DND-41 (cell line): ENCODE data around the gene ITM2B.
A peak's percentile ranks its signal among the peaks of the same experiment; 100 is the strongest.

Experiments
- ATAC-seq: fragments of 200-7000 bp; cut with Tn5 transposase; 3 replicates; pipeline ENCODE4 v1.9.1; 2021; ENCODE audit warnings: low read depth; ENCODE audit not compliant: insufficient read depth
- DNase-seq: peaks from one replicate; pipeline ENCODE4 v3.0.0-alpha.2; 2020
- H2AFZ ChIP-seq: 2 replicates; pipeline ENCODE4 v1.6.0; 2012; ENCODE audit warnings: low read depth, low read length
- H3K27ac ChIP-seq: 2 replicates; pipeline ENCODE4 v1.5.1; 2012; ENCODE audit warnings: low read length, inconsistent platforms
- H3K27me3 ChIP-seq: fragments of 200-600 bp; sonication (generic); 2 replicates; pipeline ENCODE4 v1.6.0; 2012; ENCODE audit warnings: low read length, mild to moderate bottlenecking, inconsistent platforms; ENCODE audit not compliant: insufficient read depth, poor library complexity
- H3K36me3 ChIP-seq: 2 replicates; pipeline ENCODE4 v1.5.1; 2012; ENCODE audit warnings: low read length, inconsistent platforms; ENCODE audit not compliant: insufficient read depth
- H3K4me1 ChIP-seq: 2 replicates; pipeline ENCODE4 v1.5.1; 2012; ENCODE audit warnings: mild to moderate bottlenecking, low read length; ENCODE audit not compliant: insufficient read depth
- H3K4me2 ChIP-seq: 2 replicates; pipeline ENCODE4 v1.6.0; 2012; ENCODE audit warnings: mild to moderate bottlenecking, moderate library complexity, low read length, inconsistent platforms; ENCODE audit not compliant: insufficient read depth
- H3K4me3 ChIP-seq, 2 experiments: fragments of 200-600 bp in 1 of 2; shearing (Covaris generic) in 1 of 2; 2 replicates each; pipeline ENCODE4 v1.5.1; 2012 to 2016; ENCODE audit warnings: inconsistent platforms in 2 of 2, low read length in 2 of 2, mild to moderate bottlenecking in 2 of 2, low read depth in 1 of 2, moderate library complexity in 1 of 2
- H3K79me2 ChIP-seq: 2 replicates; pipeline ENCODE4 v1.6.0; 2012; ENCODE audit warnings: low read length, inconsistent platforms; ENCODE audit not compliant: insufficient read depth
- H3K9ac ChIP-seq: 2 replicates; pipeline ENCODE4 v1.6.0; 2012; ENCODE audit warnings: low read depth, mild to moderate bottlenecking, inconsistent platforms, low read length, moderate library complexity
- H3K9me3 ChIP-seq: 2 replicates; pipeline ENCODE4 v1.5.1; 2012; ENCODE audit warnings: low read length, moderate library complexity, mild to moderate bottlenecking, inconsistent platforms; ENCODE audit not compliant: insufficient read depth, severe bottlenecking
- H4K20me1 ChIP-seq: 2 replicates; pipeline ENCODE4 v1.6.0; 2012; ENCODE audit warnings: low read length; ENCODE audit not compliant: insufficient read depth
- CTCF ChIP-seq: IDR thresholded peaks from 2 replicates; pipeline ENCODE4 v1.5.1; 2012; ENCODE audit warnings: borderline replicate concordance, low read length, moderate library complexity, mild to moderate bottlenecking; ENCODE audit not compliant: poor library complexity, severe bottlenecking; ENCODE audit errors: extremely low read depth
- EZH2 ChIP-seq: IDR thresholded peaks from 3 replicates; pipeline ENCODE4 v1.6.1; 2012; ENCODE audit warnings: borderline replicate concordance, low read depth, mild to moderate bottlenecking, moderate library complexity, low read length, inconsistent platforms; ENCODE audit not compliant: severe bottlenecking

ITM2B gene

GRCh38 chr13:48186722-48187121, 46.3 kb upstream of the ITM2B start:
- H3K9ac ChIP-seq = peak overlapping the region; percentile 41

DNA sequence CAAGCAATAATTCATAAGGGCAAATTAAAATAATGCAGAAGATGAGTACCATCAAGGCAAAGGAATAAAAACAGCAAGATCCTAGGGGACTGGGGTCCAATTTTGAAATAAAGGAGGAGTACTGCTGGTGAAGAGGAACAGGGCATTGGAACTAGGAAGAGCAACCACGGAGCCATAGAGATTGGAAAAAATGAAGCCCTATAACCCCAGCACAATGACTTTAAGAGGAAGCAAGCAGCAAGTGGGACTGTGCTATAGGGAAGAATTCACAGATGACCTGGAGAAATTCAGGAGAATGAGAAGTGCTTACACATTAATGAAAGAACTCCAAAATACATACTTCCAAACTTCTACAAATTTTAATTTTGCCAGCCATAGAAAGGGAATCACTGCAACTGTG, 44.9 kb upstream of the ITM2B start:
- H3K27me3 ChIP-seq = no peaks in the 10 kb centered on the region
- no peaks in the 10 kb centered on the region for H4K20me1 ChIP-seq
- H2AFZ ChIP-seq = 0 out of 2 replicates have a peak overlapping the region, but pooled peaks have one; percentile 1
- H3K4me1 ChIP-seq = peaks cover 33% of the 10 kb centered on the region
- H3K9ac ChIP-seq = no peak overlapping the region
- TF ChIP-seq CTCF (no peak), EZH2 (no peak)
- H3K9me3 ChIP-seq = no peaks in the 10 kb centered on the region
- H3K4me3 ChIP-seq = no peak overlapping the region
- peak overlapping the region; percentile 12; the same call in 1 of the 2 replicates for H3K27ac ChIP-seq
- no peak overlapping the region for H3K4me2 ChIP-seq
- H3K79me2 ChIP-seq = no peaks in the 10 kb centered on the region
- H3K36me3 ChIP-seq = no peaks in the 10 kb centered on the region
- ATAC-seq (no peak), DNase-seq (no peak)

More at GRCh38 chr13:48186722-48187121, 46.3 kb upstream of the ITM2B start:
- Histone ChIP-seq H3K27me3 (no peaks in the 10 kb centered on the region), H4K20me1 (no peaks in the 10 kb centered on the region), H3K36me3 (no peaks in the 10 kb centered on the region), H3K79me2 (no peaks in the 10 kb centered on the region), H3K4me3 (no peak overlapping the region; a peak in 1 of 4 replicates), H3K9me3 (no peaks in the 10 kb centered on the region), H3K4me1 (peaks cover 42% of the 10 kb centered on the region), H3K27ac (peak overlapping the region; percentile 76), H2AFZ (peak overlapping the region; percentile 63; the same call in 1 of the 2 replicates), H3K4me2 (peak overlapping the region; percentile 53)
- TF ChIP-seq EZH2 (no peak), CTCF (no peak)
- DNase-seq = no peak
- peak; percentile 9; the same call in 2 of the 3 replicates for ATAC-seq

DNA sequence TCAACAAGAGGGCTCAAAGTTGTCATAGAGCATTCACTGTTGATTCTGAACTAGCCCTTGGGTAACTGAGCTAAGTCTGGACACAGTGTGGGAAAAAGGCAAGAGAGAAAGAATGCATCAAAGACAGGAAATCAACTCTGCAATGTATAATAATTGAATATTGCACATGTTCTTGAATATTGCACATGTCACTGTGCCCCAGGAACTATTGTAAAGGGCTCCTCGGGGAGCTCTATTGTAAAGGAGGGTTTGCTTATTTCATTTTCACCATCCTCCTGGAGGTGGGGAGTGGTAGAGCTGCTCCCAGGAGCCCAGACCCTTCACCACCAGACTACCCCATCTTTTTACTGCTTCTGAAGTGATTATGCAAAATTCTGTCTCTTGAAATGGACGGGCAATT, 44.4 kb upstream of the ITM2B start:
- no peaks in the 10 kb centered on the region for H4K20me1 ChIP-seq
- H3K4me3 ChIP-seq = no peak overlapping the region
- peak overlapping the region; percentile 12; the same call in 1 of the 2 replicates for H3K27ac ChIP-seq
- ATAC-seq (no peak), DNase-seq (no peak)
- H3K27me3 ChIP-seq = no peaks in the 10 kb centered on the region
- TF ChIP-seq CTCF = no peak
- TF ChIP-seq EZH2 = no peak
- H3K9me3 ChIP-seq = no peaks in the 10 kb centered on the region
- H3K36me3 ChIP-seq = no peaks in the 10 kb centered on the region
- peak overlapping the region; percentile 1; the same call in 1 of the 2 replicates for H2AFZ ChIP-seq
- no peak overlapping the region for H3K4me2 ChIP-seq
- no peaks in the 10 kb centered on the region for H3K79me2 ChIP-seq
- H3K4me1 ChIP-seq = peaks cover 32% of the 10 kb centered on the region
- H3K9ac ChIP-seq = no peak overlapping the region
